ENCODE data around the gene PIK3CG. TPM values are rescaled to one million over a fixed set of nuclear protein-coding genes. Genes with fewer than 3 reads are reported as not detected.

PIK3CG gene
- total RNA-seq, 1 donor from 2014 or later, result 2.0 TPM

GRCh38 chr7:106867641-106868351, 2.7 kb downstream of the PIK3CG start:
- no peak for TF ChIP-seq CTCF (IDR thresholded peaks at IDR 0.05)
- no peak for DNase-seq (ENCODE audit: low spot score in 2 of 2)
- H3K4me3 ChIP-seq, result no peak overlapping the region
- H3K36me3 ChIP-seq, result no peaks in the 10 kb centered on the region
- no peaks in the 10 kb centered on the region for H3K27me3 ChIP-seq
- H3K27ac ChIP-seq, result no peak overlapping the region
- no peaks in the 10 kb centered on the region for H3K4me1 ChIP-seq
- intact Hi-C loops (cut with DNase I), result no loop called here
- H3K9me3 ChIP-seq, result no peaks in the 10 kb centered on the region

- no peaks in the 10 kb centered on the region for H3K9me3 ChIP-seq
- intact Hi-C loops (cut with DNase I), result no loop called here
- no peak for DNase-seq (ENCODE audit: low spot score in 2 of 2)
- no peak overlapping the region for H3K4me3 ChIP-seq
- no peaks in the 10 kb centered on the region for H3K4me1 ChIP-seq
- no peak overlapping the region for H3K27ac ChIP-seq
- no peaks in the 10 kb centered on the region for H3K27me3 ChIP-seq
- no peak for TF ChIP-seq CTCF (IDR thresholded peaks at IDR 0.05)
- no peaks in the 10 kb centered on the region for H3K36me3 ChIP-seq
These were observed 3.3 kb downstream of the PIK3CG start for GRCh38 chr7:106868364-106868763.

- Histone ChIP-seq H3K27ac (no peak overlapping the region), H3K4me1 (no peaks in the 10 kb centered on the region), H3K27me3 (no peaks in the 10 kb centered on the region), H3K36me3 (no peaks in the 10 kb centered on the region), H3K9me3 (no peaks in the 10 kb centered on the region), H3K4me3 (no peak overlapping the region)
- intact Hi-C loops (cut with DNase I), result no loop called here
- TF ChIP-seq CTCF (IDR thresholded peaks at IDR 0.05), result no peak
- DNase-seq (ENCODE audit: low spot score in 2 of 2), result no peak
These were observed 4.9 kb downstream of the PIK3CG start for GRCh38 chr7:106869954-106870353.

- intact Hi-C loops (cut with DNase I), result no loop called here
- Histone ChIP-seq H3K4me3 (no peak overlapping the region), H3K9me3 (no peaks in the 10 kb centered on the region), H3K27ac (no peak overlapping the region), H3K36me3 (no peaks in the 10 kb centered on the region), H3K27me3 (no peaks in the 10 kb centered on the region), H3K4me1 (no peaks in the 10 kb centered on the region)
- DNase-seq (ENCODE audit: low spot score in 2 of 2), result no peak
- no peak for TF ChIP-seq CTCF (IDR thresholded peaks at IDR 0.05)
These were observed 5.4 kb downstream of the PIK3CG start for GRCh38 chr7:106870528-106870927.

GRCh38 chr7:106870983-106871410, 5.9 kb downstream of the PIK3CG start:
- intact Hi-C loops (cut with DNase I), result no loop called here
- DNase-seq (ENCODE audit: low spot score in 2 of 2), result no peak
- TF ChIP-seq CTCF (IDR thresholded peaks at IDR 0.05), result no peak
- H3K27me3 ChIP-seq, result no peaks in the 10 kb centered on the region
- no peaks in the 10 kb centered on the region for H3K36me3 ChIP-seq
- H3K27ac ChIP-seq, result no peak overlapping the region
- no peaks in the 10 kb centered on the region for H3K9me3 ChIP-seq
- no peak overlapping the region for H3K4me3 ChIP-seq
- H3K4me1 ChIP-seq, result no peaks in the 10 kb centered on the region

All from ascending aorta (tissue), 2 donors.